Activated gamma-delta T cell treated with Interleukin-2 at 50 U/mL for 16 hours (primary cell): ENCODE measurements around the gene ZC3H4.

Experiments
- DNase-seq: peaks from one replicate; pipeline ENCODE4 v3.0.0-alpha.2; 2020

The ZC3H4 gene

GRCh38 chr19:47018923-47019322 is 94.7 kb downstream of the ZC3H4 start:
- DNase-seq: no peak
